HepG2 (cell line): ENCODE measurements around the gene MYO1B. TPM values are rescaled to one million over a fixed set of nuclear protein-coding genes. Genes with fewer than 3 reads are reported as not detected.
A peak's percentile ranks its signal among the peaks of the same experiment; 100 is the strongest.

Experiments
- AKAP8 ChIP-seq: sonication (generic); formaldehyde crosslinking; IDR thresholded peaks from 2 replicates; pipeline ENCODE4 v1.5.1; 2020; ENCODE audit warnings: mild to moderate bottlenecking, missing genetic modification reagents
- ARNT ChIP-seq: fragments of 450-650 bp; IDR thresholded peaks from 2 replicates; pipeline ENCODE4 v1.6.1; 2017
- ATAD3A ChIP-seq: sonication (generic); formaldehyde crosslinking; IDR thresholded peaks from 2 replicates; pipeline ENCODE4 v1.4.0; 2020; ENCODE audit warnings: missing genetic modification reagents
- CEBPB ChIP-seq: IDR thresholded peaks from 2 replicates; pipeline ENCODE4 v1.6.1; 2011; ENCODE audit warnings: low read depth, low read length, improper control_type of control experiment, borderline replicate concordance
- DR1 ChIP-seq: sonication (generic); formaldehyde crosslinking; IDR thresholded peaks from 2 replicates; pipeline ENCODE4 v1.8.0; 2021; ENCODE audit warnings: mild to moderate bottlenecking, missing genetic modification reagents, inconsistent platforms
- GMEB2 ChIP-seq: IDR thresholded peaks from 2 replicates; pipeline ENCODE4 v1.6.1; 2016; ENCODE audit warnings: missing biosample characterization, missing genetic modification reagents, low read depth
- LCORL ChIP-seq, 2 experiments: fragments of 450-650 bp in 1 of 2; sonication (generic) in 1 of 2; formaldehyde crosslinking in 1 of 2; IDR thresholded peaks; 2 replicates each; pipeline versions ENCODE4 v1.5.0 to v1.6.1; 2017 to 2020; ENCODE audit warnings: antibody characterized with exemption in 1 of 2, missing genetic modification reagents in 1 of 2
- NR2F1 ChIP-seq, 2 experiments: fragments of 450-650 bp in 1 of 2; formaldehyde crosslinking in 1 of 2; IDR thresholded peaks; 2 replicates each; pipeline versions ENCODE4 v1.5.0 to v1.6.1; 2016 to 2020; ENCODE audit warnings: mild to moderate bottlenecking in 1 of 2, missing compliant biosample characterization in 1 of 2, missing genetic modification reagents in 1 of 2, moderate library complexity in 1 of 2
- RBFOX2 ChIP-seq: fragments of 200-400 bp; formaldehyde crosslinking; IDR thresholded peaks from 2 replicates; pipeline ENCODE4 v1.6.1; 2017; ENCODE audit warnings: low read depth, mild to moderate bottlenecking, low read length
- UBTF ChIP-seq: sonication (generic); formaldehyde crosslinking; IDR thresholded peaks from 2 replicates; pipeline ENCODE4 v1.4.0; 2020; ENCODE audit warnings: mild to moderate bottlenecking, missing genetic modification reagents
- ZBED4 ChIP-seq: sonication (generic); formaldehyde crosslinking; IDR thresholded peaks from 2 replicates; pipeline ENCODE4 v1.4.0; 2020; ENCODE audit warnings: missing genetic modification reagents, borderline replicate concordance
- ZNF205 ChIP-seq: IDR thresholded peaks from 2 replicates; pipeline ENCODE4 v1.6.1; 2018; ENCODE audit warnings: missing biosample characterization, missing genetic modification reagents
- ZNF263 ChIP-seq: sonication (generic); formaldehyde crosslinking; IDR thresholded peaks from 2 replicates; pipeline ENCODE4 v1.4.0; 2020; ENCODE audit warnings: missing genetic modification reagents
- ZNF503 ChIP-seq: sonication (generic); formaldehyde crosslinking; IDR thresholded peaks from 2 replicates; pipeline ENCODE4 v1.4.0; 2020; ENCODE audit warnings: missing genetic modification reagents
- ZNF552 ChIP-seq: sonication (generic); formaldehyde crosslinking; IDR thresholded peaks from 2 replicates; pipeline ENCODE4 v1.9.0; 2022; ENCODE audit warnings: missing genetic modification reagents, mild to moderate bottlenecking, borderline replicate concordance
- ZNF597 ChIP-seq: sonication (generic); formaldehyde crosslinking; IDR thresholded peaks from 2 replicates; pipeline ENCODE4 v1.5.0; 2020; ENCODE audit warnings: missing genetic modification reagents
- ZNF709 ChIP-seq: sonication (generic); formaldehyde crosslinking; IDR thresholded peaks from 2 replicates; pipeline ENCODE4 v1.5.0; 2020; ENCODE audit warnings: mild to moderate bottlenecking, missing genetic modification reagents
- ZNF883 ChIP-seq: sonication (generic); formaldehyde crosslinking; IDR thresholded peaks from 2 replicates; pipeline ENCODE4 v1.5.1; 2020; ENCODE audit warnings: mild to moderate bottlenecking, missing genetic modification reagents; ENCODE audit errors: not compliant biosample characterization
- polyA plus RNA-seq, 8 experiments: library from polyadenylated mRNA; depleted of rRNA in 3 of 8; stranded (reverse) in 7 of 8; unstranded in 1 of 8; fragments of >200 nt; fragmentation: Illumina TruSeq in 4 of 8; extraction: Trizol in 4 of 8; gene quantifications; 2 replicates each; pipeline versions ENCODE4 v1.2.1 to v1.2.3, GENCODE V29; 2011 to 2016; ENCODE audit warnings: low read depth in 4 of 8, missing spikeins in 1 of 8, mixed read lengths in 1 of 8; ENCODE audit not compliant: insufficient read depth in 1 of 8
- total RNA-seq, 5 experiments: library from RNA; depleted of rRNA; stranded (reverse); fragments of >200 nt; fragmentation: Illumina TruSeq; extraction: Trizol; gene quantifications; 2 replicates each; pipeline ENCODE4 v1.2.3, GENCODE V29; 2016; ENCODE audit warnings: low read depth in 1 of 5

Gene MYO1B
- total and polyA plus RNA-seq, 2 of the 13 experiments (the other 11 are each of a cell fraction or from before 2014, with no cell fraction given): 36.9 to 89.8 TPM

GRCh38 chr2:191328150-191328809 is 83.1 kb downstream of the MYO1B start (continued):
- TF ChIP-seq ZNF597 (CRISPR knock-in tag) (no peak), ZNF883 (no peak), RBFOX2 (no peak), CEBPB (no peak), NR2F1 (CRISPR knock-in tag; IDR thresholded peaks at IDR 0.05) (no peak), ZBED4 (0 out of 2 replicates have a peak, but pooled peaks have one; percentile 27), ZNF503 (CRISPR knock-in tag) (no peak), ZNF263 (CRISPR knock-in tag) (no peak), ZNF552 (no peak), ATAD3A (CRISPR knock-in tag) (no peak), ZNF205 (0 out of 2 replicates have a peak, but pooled peaks have one; percentile 48), DR1 (CRISPR knock-in tag) (no peak), ARNT (no peak), ZNF709 (CRISPR knock-in tag) (0 out of 2 replicates have a peak, but pooled peaks have one; percentile 33), UBTF (no peak), AKAP8 (CRISPR knock-in tag) (no peak), GMEB2 (CRISPR knock-in tag) (no peak), LCORL (IDR thresholded peaks at IDR 0.05) (no peak), LCORL (CRISPR knock-in tag; IDR thresholded peaks at IDR 0.05) (peak; percentile 69; the same call in 1 of the 2 replicates)
